Measurements from ENCODE around the gene DVL2. TPM values are rescaled to one million over a fixed set of nuclear protein-coding genes. Genes with fewer than 3 reads are reported as not detected.

Gene DVL2
- total RNA-seq, 1 experiment from 2014 or later, result 82.9 TPM

DNA sequence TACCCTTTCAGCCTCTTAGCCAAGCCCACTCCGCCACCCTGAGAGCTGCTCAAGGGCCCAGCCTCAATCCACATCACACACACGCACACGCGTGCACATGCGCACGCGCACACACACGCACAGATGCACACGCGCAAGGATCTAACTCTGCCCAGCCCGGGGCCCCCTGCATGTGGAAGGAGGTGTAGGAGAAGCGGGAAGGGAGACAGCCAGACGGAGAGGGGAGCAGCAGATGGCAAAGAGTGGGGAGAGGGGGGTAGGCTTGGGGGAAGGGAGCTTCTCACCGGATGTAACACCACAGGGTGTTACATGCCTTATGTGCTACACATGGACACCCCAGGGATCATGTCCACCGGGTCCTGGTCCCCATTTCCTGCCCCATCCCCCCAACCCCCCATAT is 30.0 kb downstream of the DVL2 start:
- no peak overlapping the region for H4K8ac ChIP-seq (replicated peaks; ENCODE audit: insufficient read length, low read depth, low read length)
- H3K4ac ChIP-seq (ENCODE audit: low read depth, low read length), result no peak overlapping the region; the same call in 1 of the 2 replicates
- H3K4me3 Mint-ChIP-seq, result peak overlapping the region; percentile 66 to 83
- no peak overlapping the region for H2BK120ac ChIP-seq (ENCODE audit: low read depth, low read length, poor library complexity, severe bottlenecking)
- no peaks in the 10 kb centered on the region for H3K79me2 ChIP-seq (ENCODE audit: insufficient read depth, low read length)
- H3K36me3 Mint-ChIP-seq (ENCODE audit: insufficient read depth in 1 of 3, low read depth in 3 of 3), result peaks cover 22 to 38% (median 30%) of the 10 kb centered on the region in 3 experiments
- no peak overlapping the region for H4K5ac ChIP-seq (ENCODE audit: insufficient read length, low read depth, low read length)
- H3K27ac Mint-ChIP-seq, result peak overlapping the region; percentile 34 to 97 (median 70); a peak in 4 of 7 replicates
- peaks cover 9% of the 10 kb centered on the region; the same call in 1 of the 2 replicates for H3K4me1 ChIP-seq (ENCODE audit: insufficient read depth, low read length)
- H2AK5ac ChIP-seq (ENCODE audit: insufficient read length, low read length), result no peak overlapping the region
- H3K9ac ChIP-seq (ENCODE audit: extremely low read depth, insufficient read length, low read length), result no peak overlapping the region
- H3K14ac ChIP-seq (ENCODE audit: insufficient read depth, low read length), result 0 out of 2 replicates have a peak overlapping the region, but pooled peaks have one; percentile 0
- H2AFZ ChIP-seq (ENCODE audit: low read length), result no peak overlapping the region
- H3T11ph ChIP-seq (ENCODE audit: low read length), result no peak overlapping the region
- no peak overlapping the region for H3K27ac ChIP-seq (ENCODE audit: insufficient read length, low read depth, low read length)
- H3K23me2 ChIP-seq (ENCODE audit: insufficient read length, low read depth, low read length, poor library complexity, severe bottlenecking), result peaks cover 5% of the 10 kb centered on the region
- no CpG with 5 or more reads among the region's 15 CpGs for WGBS (ENCODE audit: extremely low coverage, insufficient read length, low lambda C conversion rate)
- no peaks in the 10 kb centered on the region for H3K9me3 ChIP-seq (ENCODE audit: control insufficient read depth, low read depth, low read length)
- no peak overlapping the region for H2BK12ac ChIP-seq (ENCODE audit: insufficient read length, low read depth, low read length)
- H3K56ac ChIP-seq (ENCODE audit: insufficient read length, low read depth, low read length), result no peak overlapping the region
- no peaks in the 10 kb centered on the region for H3K79me1 ChIP-seq (ENCODE audit: insufficient read depth, low read depth, low read length, poor library complexity, severe bottlenecking)
- H3K27me3 ChIP-seq (ENCODE audit: insufficient read depth, low read length), result no peaks in the 10 kb centered on the region
- peaks cover 28 to 43% of the 10 kb centered on the region in 2 experiments for H3K4me1 Mint-ChIP-seq
- no peak overlapping the region for H2BK20ac ChIP-seq (ENCODE audit: low read depth, low read length, poor library complexity, severe bottlenecking)
- TF ChIP-seq, protein P1, sequence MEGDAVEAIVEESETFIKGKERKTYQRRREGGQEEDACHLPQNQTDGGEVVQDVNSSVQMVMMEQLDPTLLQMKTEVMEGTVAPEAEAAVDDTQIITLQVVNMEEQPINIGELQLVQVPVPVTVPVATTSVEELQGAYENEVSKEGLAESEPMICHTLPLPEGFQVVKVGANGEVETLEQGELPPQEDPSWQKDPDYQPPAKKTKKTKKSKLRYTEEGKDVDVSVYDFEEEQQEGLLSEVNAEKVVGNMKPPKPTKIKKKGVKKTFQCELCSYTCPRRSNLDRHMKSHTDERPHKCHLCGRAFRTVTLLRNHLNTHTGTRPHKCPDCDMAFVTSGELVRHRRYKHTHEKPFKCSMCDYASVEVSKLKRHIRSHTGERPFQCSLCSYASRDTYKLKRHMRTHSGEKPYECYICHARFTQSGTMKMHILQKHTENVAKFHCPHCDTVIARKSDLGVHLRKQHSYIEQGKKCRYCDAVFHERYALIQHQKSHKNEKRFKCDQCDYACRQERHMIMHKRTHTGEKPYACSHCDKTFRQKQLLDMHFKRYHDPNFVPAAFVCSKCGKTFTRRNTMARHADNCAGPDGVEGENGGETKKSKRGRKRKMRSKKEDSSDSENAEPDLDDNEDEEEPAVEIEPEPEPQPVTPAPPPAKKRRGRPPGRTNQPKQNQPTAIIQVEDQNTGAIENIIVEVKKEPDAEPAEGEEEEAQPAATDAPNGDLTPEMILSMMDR (conservative IDR thresholded peaks at IDR 0.05), result no peak
- H3K4me2 ChIP-seq (ENCODE audit: insufficient read depth, insufficient read length, low read length), result peak overlapping the region; percentile 63
- no peak overlapping the region for H4K91ac ChIP-seq (ENCODE audit: insufficient read length, low read depth, low read length)
- peak overlapping the region; percentile 3 for H3K18ac ChIP-seq (ENCODE audit: insufficient read length, low read depth, low read length)
- DNase-seq, result no peak
- H2BK15ac ChIP-seq (ENCODE audit: low read depth, low read length), result no peak overlapping the region
- H3K23ac ChIP-seq (ENCODE audit: insufficient read length, low read depth, low read length), result no peak overlapping the region
- no peaks in the 10 kb centered on the region; the same call in none of the 2 replicates for H3K27me3 Mint-ChIP-seq (ENCODE audit: low read depth)
- no peaks in the 10 kb centered on the region for H4K20me1 ChIP-seq (ENCODE audit: control insufficient read depth, insufficient read depth, insufficient read length)
- H2BK5ac ChIP-seq (ENCODE audit: insufficient read length, low read length), result no peak overlapping the region
- no peaks in the 10 kb centered on the region for H3K9me3 Mint-ChIP-seq

All from H9 (cell line).